Naive thymus-derived CD4-positive, alpha-beta T cell (primary cell): ENCODE measurements around the gene TPGS1. TPM values are rescaled to one million over a fixed set of nuclear protein-coding genes. Genes with fewer than 3 reads are reported as not detected.

Experiments used
- ATAC-seq: fragments of 150-1000 bp; cut with Tn5 transposase; 2 replicates; pipeline ENCODE4 v1.10.0; 2021; ENCODE audit warnings: mild to moderate bottlenecking, moderate library complexity
- CTCF ChIA-PET: fragments of 350-600 bp; sonication (Branson Sonifier 250); formaldehyde crosslinking; loops from one replicate; lab custom pipeline; 2021; ENCODE audit warnings: antibody characterized with exemption; lab: Charles Lee
- POLR2A ChIA-PET: fragments of 350-600 bp; sonication (Branson Sonifier 250); formaldehyde crosslinking; loops from one replicate; lab custom pipeline; 2021; ENCODE audit warnings: antibody characterized with exemption, inconsistent platforms; lab: Charles Lee
- DNase-seq, 9 donors: peaks; one replicate each; pipeline versions ENCODE4 v3.0.0 to v3.0.0-alpha.2; 2020 to 2022; ENCODE audit warnings: mixed read lengths in 1 of 9
- H3K27ac ChIP-seq: one replicate; pipeline ENCODE4 v1.7.0; 2013; ENCODE audit warnings: mild to moderate bottlenecking, low read depth, low read length, moderate library complexity
- H3K27me3 ChIP-seq, 2 donors: one replicate each; pipeline ENCODE4 v1.7.0; 2013; ENCODE audit warnings: low read length in 2 of 2, mild to moderate bottlenecking in 2 of 2, moderate library complexity in 2 of 2; ENCODE audit not compliant: control insufficient read depth in 2 of 2, insufficient read depth in 2 of 2
- H3K36me3 ChIP-seq, 3 experiments: 1 replicate in 2 of 3; 2 replicates in 1 of 3; pipeline ENCODE4 v1.7.0; 2013; ENCODE audit warnings: low read length in 3 of 3, mild to moderate bottlenecking in 3 of 3, moderate library complexity in 1 of 3; ENCODE audit not compliant: insufficient read depth in 3 of 3, control insufficient read depth in 2 of 3
- H3K4me1 ChIP-seq, 2 donors: one replicate each; pipeline ENCODE4 v1.7.0; 2013; ENCODE audit warnings: low read length in 2 of 2, mild to moderate bottlenecking in 2 of 2, moderate library complexity in 1 of 2; ENCODE audit not compliant: control insufficient read depth in 2 of 2, insufficient read depth in 2 of 2
- H3K4me3 ChIP-seq: 2 replicates; pipeline ENCODE4 v1.7.0; 2013; ENCODE audit warnings: mild to moderate bottlenecking, low read length
- H3K9me3 ChIP-seq, 3 experiments: 1 replicate in 2 of 3; 2 replicates in 1 of 3; pipeline ENCODE4 v1.7.0; 2013; ENCODE audit warnings: low read length in 3 of 3; ENCODE audit not compliant: control insufficient read depth in 2 of 3
- H3K27ac Mint-ChIP-seq, 9 donors: one replicate each; pipeline ENCODE4 v1.8.0; 2020 to 2022; ENCODE audit warnings: mixed read lengths in 9 of 9, mild to moderate bottlenecking in 8 of 9, moderate library complexity in 5 of 9, inconsistent platforms in 2 of 9
- H3K27me3 Mint-ChIP-seq, 5 donors: one replicate each; pipeline ENCODE4 v1.8.0; 2021 to 2022; ENCODE audit warnings: mixed read lengths in 5 of 5, mild to moderate bottlenecking in 1 of 5
- H3K36me3 Mint-ChIP-seq, 5 donors: one replicate each; pipeline ENCODE4 v1.8.0; 2020 to 2022; ENCODE audit warnings: mixed read lengths in 5 of 5, mild to moderate bottlenecking in 3 of 5, inconsistent platforms in 1 of 5
- H3K4me1 Mint-ChIP-seq, 7 donors: one replicate each; pipeline ENCODE4 v1.8.0; 2020 to 2022; ENCODE audit warnings: mixed read lengths in 7 of 7, mild to moderate bottlenecking in 3 of 7, inconsistent platforms in 1 of 7
- H3K4me3 Mint-ChIP-seq, 10 donors: one replicate each; pipeline ENCODE4 v1.8.0; 2020 to 2022; ENCODE audit warnings: mild to moderate bottlenecking in 10 of 10, mixed read lengths in 10 of 10, moderate library complexity in 6 of 10, inconsistent platforms in 2 of 10
- H3K9me3 Mint-ChIP-seq, 11 donors: one replicate each; pipeline ENCODE4 v1.8.0; 2020 to 2022; ENCODE audit warnings: mixed read lengths in 11 of 11, mild to moderate bottlenecking in 4 of 11, inconsistent platforms in 1 of 11, moderate library complexity in 1 of 11
- intact Hi-C, 2 donors: fragments of 100-400 bp; cut with micrococcal nuclease; formaldehyde crosslinking; loops; one replicate each; pipeline ENCODE4 v1.15.1; 2023
- polyA plus RNA-seq, 2 donors: library from polyadenylated mRNA; unstranded; fragments of 300-500 nt; fragmentation: Illumina TruSeq; gene quantifications; one replicate each; pipeline ENCODE4 v1.2.3, GENCODE V29; 2021
- total RNA-seq, 6 experiments: library from RNA in 5 of 6; stranded (reverse) in 5 of 6; gene quantifications; 1 replicate in 5 of 6; 2 replicates in 1 of 6; pipeline ENCODE4 v1.2.3 and lab custom pipeline; 2021 to 2026

The TPGS1 gene
- total and polyA plus RNA-seq, 7 experiments from 2014 or later = 21.6 to 36.4 (median 24.2) TPM

DNA sequence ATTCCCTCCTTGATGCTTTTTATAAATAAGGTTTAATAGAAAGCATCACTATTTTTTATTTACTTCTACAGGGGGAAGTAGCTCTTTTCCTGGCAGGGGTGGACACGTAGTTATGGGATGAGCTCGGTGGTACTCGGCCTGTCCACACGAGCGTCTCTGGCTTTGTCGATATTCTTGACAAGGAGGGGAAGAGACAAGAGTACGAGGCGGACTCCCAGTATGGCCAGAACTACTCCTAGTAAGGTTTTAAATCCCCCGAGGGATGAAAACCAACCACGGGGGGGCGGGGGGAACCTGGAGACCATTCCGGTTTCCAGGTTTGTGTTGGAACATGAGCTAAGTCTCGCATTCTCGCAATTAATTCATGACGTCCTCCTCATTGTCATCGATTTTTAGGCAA, 59.5 kb downstream of the TPGS1 start:
- Mint-ChIP-seq H3K9me3 (peaks cover 0 to 13% (median 0%) of the 10 kb centered on the region in 11 donors), H3K4me3 (no peak overlapping the region), H3K27me3 (peaks cover 0 to 4% (median 0%) of the 10 kb centered on the region in 5 donors), H3K27ac (no peak overlapping the region), H3K36me3 (peaks cover 0 to 7% (median 2%) of the 10 kb centered on the region in 5 donors), H3K4me1 (peaks cover 7 to 21% (median 13%) of the 10 kb centered on the region in 7 donors)
- intact Hi-C loops = no loop called here
- no peaks in the 10 kb centered on the region for H3K9me3 ChIP-seq
- ChIA-PET CTCF (no interaction called here), POLR2A (no interaction called here)
- H3K4me3 ChIP-seq = no peak overlapping the region
- ATAC-seq (no peak), DNase-seq (no peak)
- no peaks in the 10 kb centered on the region for H3K27me3 ChIP-seq
- H3K27ac ChIP-seq = no peak overlapping the region
- peaks cover 0 to 3% of the 10 kb centered on the region in 2 donors for H3K4me1 ChIP-seq
- no peaks in the 10 kb centered on the region for H3K36me3 ChIP-seq

GRCh38 chr19:567296-567900, 60.1 kb downstream of the TPGS1 start:
- Histone ChIP-seq H3K36me3 (no peaks in the 10 kb centered on the region), H3K27ac (no peak overlapping the region), H3K27me3 (no peaks in the 10 kb centered on the region), H3K9me3 (no peaks in the 10 kb centered on the region), H3K4me3 (no peak overlapping the region), H3K4me1 (peaks cover 0 to 3% of the 10 kb centered on the region in 2 donors)
- Mint-ChIP-seq H3K4me1 (peaks cover 7 to 25% (median 17%) of the 10 kb centered on the region in 7 donors), H3K36me3 (peaks cover 0 to 3% (median 2%) of the 10 kb centered on the region in 5 donors), H3K27ac (no peak overlapping the region), H3K9me3 (peaks cover 0 to 13% (median 0%) of the 10 kb centered on the region in 11 donors), H3K4me3 (no peak overlapping the region), H3K27me3 (peaks cover 0 to 4% (median 0%) of the 10 kb centered on the region in 5 donors)
- no peak for ATAC-seq
- ChIA-PET CTCF (no interaction called here), POLR2A (no interaction called here)
- DNase-seq = no peak
- intact Hi-C loops = no loop called here

Other genes with a start within 250 kb of the TPGS1 start
- gene PLPP2, start 216.1 kb upstream of the TPGS1 start, total RNA-seq = under 1 TPM in 1 of 5 experiments, not detected in 4; 0.24 TPM
- not detected for gene PLPP2, start 216.1 kb upstream of the TPGS1 start, polyA plus RNA-seq
- gene MIER2, start 162.7 kb upstream of the TPGS1 start, total RNA-seq = 10 to 100 TPM; 16.0 to 24.6 (median 17.7) TPM
- gene MIER2, start 162.7 kb upstream of the TPGS1 start, polyA plus RNA-seq = 1 to 10 TPM; 3.9 to 7.8 TPM
- not detected for gene C2CD4C, start 98.3 kb upstream of the TPGS1 start, total RNA-seq
- gene C2CD4C, start 98.3 kb upstream of the TPGS1 start, polyA plus RNA-seq = not detected
- gene SHC2, start 46.5 kb upstream of the TPGS1 start, total RNA-seq = 1 to 10 TPM in 2 of 5 experiments, under 1 TPM in 1, not detected in 2; 0.82 to 2.3 (median 2.1) TPM
- not detected for gene SHC2, start 46.5 kb upstream of the TPGS1 start, polyA plus RNA-seq
- 1 to 10 TPM in 2 of 5 experiments, under 1 TPM in 2, not detected in 1; 0.24 to 1.8 (median 0.83) TPM for gene MADCAM1, start 11.0 kb upstream of the TPGS1 start, total RNA-seq
- under 1 TPM in 1 of 2 donors, not detected in 1; 0.12 TPM for gene MADCAM1, start 11.0 kb upstream of the TPGS1 start, polyA plus RNA-seq
- gene CDC34, start 24.3 kb downstream of the TPGS1 start, total RNA-seq = 10 to 100 TPM; 39.0 to 47.3 (median 45.8) TPM
- gene CDC34, start 24.3 kb downstream of the TPGS1 start, polyA plus RNA-seq = 10 to 100 TPM; 20.4 to 41.4 TPM
- gene GZMM, start 36.6 kb downstream of the TPGS1 start, total RNA-seq = 10 to 100 TPM; 30.0 to 81.4 (median 67.8) TPM
- 100 to 1,000 TPM; 138 to 181 TPM for gene GZMM, start 36.6 kb downstream of the TPGS1 start, polyA plus RNA-seq
- 100 to 1,000 TPM; 109 to 247 (median 120) TPM for gene BSG, start 65.1 kb downstream of the TPGS1 start, total RNA-seq
- 100 to 1,000 TPM; 246 to 349 TPM for gene BSG, start 65.1 kb downstream of the TPGS1 start, polyA plus RNA-seq
- 1 to 10 TPM in 4 of 5 experiments, under 1 TPM in 1; 0.93 to 2.6 (median 2.2) TPM for gene HCN2, start 82.4 kb downstream of the TPGS1 start, total RNA-seq
- gene HCN2, start 82.4 kb downstream of the TPGS1 start, polyA plus RNA-seq = not detected
- 100 to 1,000 TPM in 1 of 5 experiments, 10 to 100 TPM in 4; 61.2 to 105 (median 71.3) TPM for gene POLRMT, start 126.0 kb downstream of the TPGS1 start, total RNA-seq
- gene POLRMT, start 126.0 kb downstream of the TPGS1 start, polyA plus RNA-seq = 10 to 100 TPM; 37.4 to 51.8 TPM
- gene FGF22, start 132.4 kb downstream of the TPGS1 start, total RNA-seq = 1 to 10 TPM in 2 of 5 experiments, under 1 TPM in 2, not detected in 1; 0.17 to 1.8 (median 0.95) TPM
- gene FGF22, start 132.4 kb downstream of the TPGS1 start, polyA plus RNA-seq = not detected
- 100 to 1,000 TPM in 3 of 5 experiments, 10 to 100 TPM in 2; 75.1 to 110 (median 101) TPM for gene RNF126, start 155.7 kb downstream of the TPGS1 start, total RNA-seq
- 10 to 100 TPM; 55.3 to 70.3 TPM for gene RNF126, start 155.7 kb downstream of the TPGS1 start, polyA plus RNA-seq
- 1 to 10 TPM; 3.1 to 6.4 (median 5.0) TPM for gene FSTL3, start 168.9 kb downstream of the TPGS1 start, total RNA-seq
- 1 to 10 TPM; 2.7 to 2.8 TPM for gene FSTL3, start 168.9 kb downstream of the TPGS1 start, polyA plus RNA-seq
- gene PRSS57, start 188.0 kb downstream of the TPGS1 start, total RNA-seq = 1 to 10 TPM in 1 of 5 experiments, under 1 TPM in 1, not detected in 3; 0.27 to 2.1 TPM
- gene PRSS57, start 188.0 kb downstream of the TPGS1 start, polyA plus RNA-seq = not detected
- 1 to 10 TPM in 1 of 5 experiments, not detected in 4; 1.0 TPM for gene PALM, start 201.4 kb downstream of the TPGS1 start, total RNA-seq
- not detected for gene PALM, start 201.4 kb downstream of the TPGS1 start, polyA plus RNA-seq
- not detected for gene MISP, start 243.6 kb downstream of the TPGS1 start, total RNA-seq
- gene MISP, start 243.6 kb downstream of the TPGS1 start, polyA plus RNA-seq = not detected